Measurements from ENCODE around the gene RTN1.

DNA sequence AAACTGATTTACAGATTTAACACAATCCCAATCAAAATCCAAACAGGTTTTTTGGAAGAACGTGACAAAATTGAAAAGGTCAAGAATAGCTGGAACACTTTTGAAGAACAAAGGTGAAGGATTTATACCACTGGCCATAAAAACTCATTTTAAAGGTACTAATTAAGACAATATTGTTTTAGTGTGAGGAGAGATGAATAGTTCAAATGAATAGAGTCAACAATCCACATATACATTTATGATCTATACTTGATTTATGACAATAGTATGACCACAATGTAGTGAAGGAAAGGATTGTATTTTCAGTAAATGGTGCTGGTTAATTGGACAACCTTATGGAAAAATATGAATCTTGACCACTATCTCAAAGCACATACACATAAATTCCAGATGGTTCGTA, 323.3 kb downstream of the RTN1 start:
- TF ChIP-seq, protein P1, sequence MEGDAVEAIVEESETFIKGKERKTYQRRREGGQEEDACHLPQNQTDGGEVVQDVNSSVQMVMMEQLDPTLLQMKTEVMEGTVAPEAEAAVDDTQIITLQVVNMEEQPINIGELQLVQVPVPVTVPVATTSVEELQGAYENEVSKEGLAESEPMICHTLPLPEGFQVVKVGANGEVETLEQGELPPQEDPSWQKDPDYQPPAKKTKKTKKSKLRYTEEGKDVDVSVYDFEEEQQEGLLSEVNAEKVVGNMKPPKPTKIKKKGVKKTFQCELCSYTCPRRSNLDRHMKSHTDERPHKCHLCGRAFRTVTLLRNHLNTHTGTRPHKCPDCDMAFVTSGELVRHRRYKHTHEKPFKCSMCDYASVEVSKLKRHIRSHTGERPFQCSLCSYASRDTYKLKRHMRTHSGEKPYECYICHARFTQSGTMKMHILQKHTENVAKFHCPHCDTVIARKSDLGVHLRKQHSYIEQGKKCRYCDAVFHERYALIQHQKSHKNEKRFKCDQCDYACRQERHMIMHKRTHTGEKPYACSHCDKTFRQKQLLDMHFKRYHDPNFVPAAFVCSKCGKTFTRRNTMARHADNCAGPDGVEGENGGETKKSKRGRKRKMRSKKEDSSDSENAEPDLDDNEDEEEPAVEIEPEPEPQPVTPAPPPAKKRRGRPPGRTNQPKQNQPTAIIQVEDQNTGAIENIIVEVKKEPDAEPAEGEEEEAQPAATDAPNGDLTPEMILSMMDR (IDR thresholded peaks at IDR 0.05): no peak
- TF ChIP-seq EZH2 (IDR thresholded peaks at IDR 0.05; ENCODE audit: borderline replicate concordance, insufficient read depth, low read depth, low read length, poor library complexity, severe bottlenecking): no peak
